DMS153 treated with DMSO at 0.1 percent for 48 hours (cell line): ENCODE data around the gene MACF1.

ENCODE experiments used
- DNase-seq: peaks from one replicate; lab custom pipeline; 2025; ENCODE audit not compliant: unreplicated experiment; lab: John Stamatoyannopoulos, UW

MACF1 gene

DNA sequence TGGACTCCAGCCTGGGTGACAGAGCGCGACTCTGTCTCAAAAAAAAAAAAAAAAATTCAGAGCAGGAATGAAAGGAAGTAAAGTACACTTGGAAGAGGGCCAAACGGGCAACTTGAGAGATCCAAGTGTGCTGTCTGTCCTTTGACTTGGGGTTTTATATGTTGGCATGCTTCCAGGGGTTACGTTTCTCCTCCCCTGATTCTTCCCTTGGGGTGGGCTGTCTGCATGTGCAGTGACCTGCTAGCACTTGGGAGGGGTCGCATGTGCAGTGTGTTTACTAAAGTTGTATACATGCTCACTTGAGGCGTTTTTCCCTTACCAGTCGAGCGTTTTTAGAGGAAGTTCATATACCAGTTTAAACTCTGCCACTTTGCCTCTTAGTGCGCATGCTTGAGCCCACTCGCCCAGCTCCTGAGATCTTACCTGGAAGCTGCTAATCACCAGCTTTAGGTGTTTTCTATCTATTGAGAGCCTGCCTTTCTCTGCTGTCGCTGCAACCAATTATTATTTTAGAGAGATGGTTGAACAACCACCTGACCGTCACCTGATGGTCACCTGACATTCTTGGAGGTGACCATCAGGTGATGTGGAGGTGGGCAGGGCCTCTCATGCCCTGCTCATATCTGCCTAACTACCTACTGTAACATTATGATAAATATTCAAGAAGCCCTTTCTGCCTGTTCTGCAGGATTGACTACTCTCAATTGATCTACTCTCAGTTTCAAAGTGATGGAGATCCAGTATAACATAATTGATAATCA is 140.1 kb downstream of the MACF1 start:
- DNase-seq = no peak

DNA sequence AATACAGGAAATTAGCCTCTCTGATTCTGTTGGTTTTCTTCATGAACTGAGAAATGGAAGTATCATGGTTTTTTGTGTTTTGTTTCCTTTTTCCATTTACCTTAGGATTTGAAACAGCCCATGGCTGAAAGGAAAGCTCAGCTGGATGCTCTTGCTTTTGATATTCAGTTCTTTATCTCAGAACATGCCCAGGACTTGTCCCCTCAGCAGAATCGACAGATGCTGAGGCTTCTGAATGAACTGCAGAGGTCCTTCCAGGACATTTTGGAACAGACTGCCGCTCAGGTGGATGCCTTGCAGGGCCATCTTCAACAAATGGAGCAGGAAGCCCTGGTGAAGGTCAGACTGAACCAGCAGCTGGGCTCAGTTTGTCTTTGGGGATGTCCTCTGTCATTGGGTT is 142.4 kb downstream of the MACF1 start:
- DNase-seq = no peak

DNA sequence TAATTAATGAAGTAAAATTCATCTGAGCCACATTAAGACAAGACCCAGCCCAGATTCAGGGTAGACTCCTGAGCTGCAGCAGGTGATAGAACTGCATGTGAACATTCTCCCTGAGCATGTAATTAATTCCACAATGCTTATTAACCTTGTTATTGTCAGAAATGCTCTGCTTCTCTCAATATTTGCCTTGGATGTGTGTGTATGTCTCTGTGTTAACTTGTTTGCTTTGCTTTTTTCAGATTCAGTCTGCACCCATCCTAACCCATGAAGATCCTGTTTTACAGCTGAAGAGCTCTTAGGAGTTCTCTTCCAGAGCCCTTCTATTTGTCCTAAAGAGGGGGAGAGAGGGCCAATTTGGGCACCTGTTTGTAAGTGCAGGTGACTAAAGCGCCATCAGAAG is 143.8 kb downstream of the MACF1 start:
- DNase-seq = no peak

DNA sequence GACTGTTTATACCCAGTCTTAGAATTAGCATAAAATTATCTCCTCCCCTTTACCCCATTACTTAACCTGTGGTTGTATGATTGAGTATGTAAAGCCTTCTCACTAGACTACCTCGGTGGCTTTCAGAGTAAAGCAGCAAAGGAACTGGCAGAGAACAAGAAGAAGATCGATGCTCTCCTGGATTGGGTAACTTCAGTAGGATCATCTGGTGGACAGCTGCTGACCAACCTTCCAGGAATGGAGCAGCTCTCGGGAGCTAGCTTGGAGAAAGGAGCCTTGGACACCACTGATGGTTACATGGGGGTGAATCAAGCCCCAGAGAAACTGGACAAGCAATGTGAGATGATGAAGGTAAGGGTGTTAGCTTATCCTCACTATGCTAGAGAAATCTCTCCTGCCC is 148.4 kb downstream of the MACF1 start:
- DNase-seq = no peak

DNA sequence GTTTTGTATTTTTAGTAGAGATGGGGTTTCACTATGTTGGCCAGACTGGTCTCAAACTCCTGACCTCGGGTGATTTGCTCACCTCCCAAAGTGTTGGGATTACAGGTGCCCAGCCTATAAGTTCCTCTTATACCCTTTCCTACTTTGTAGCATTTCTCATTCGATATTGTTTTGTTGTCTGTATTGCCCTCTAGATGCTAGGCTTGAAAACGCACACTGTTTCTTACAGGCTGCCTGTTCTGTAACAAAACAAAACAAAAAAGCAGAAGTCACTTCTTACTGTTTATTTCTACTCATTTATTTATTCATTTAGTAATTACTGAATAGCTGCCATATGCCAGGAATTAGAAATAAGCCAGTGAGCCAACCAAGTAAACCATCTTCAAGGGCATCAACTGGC is 150.1 kb downstream of the MACF1 start:
- DNase-seq = no peak

DNA sequence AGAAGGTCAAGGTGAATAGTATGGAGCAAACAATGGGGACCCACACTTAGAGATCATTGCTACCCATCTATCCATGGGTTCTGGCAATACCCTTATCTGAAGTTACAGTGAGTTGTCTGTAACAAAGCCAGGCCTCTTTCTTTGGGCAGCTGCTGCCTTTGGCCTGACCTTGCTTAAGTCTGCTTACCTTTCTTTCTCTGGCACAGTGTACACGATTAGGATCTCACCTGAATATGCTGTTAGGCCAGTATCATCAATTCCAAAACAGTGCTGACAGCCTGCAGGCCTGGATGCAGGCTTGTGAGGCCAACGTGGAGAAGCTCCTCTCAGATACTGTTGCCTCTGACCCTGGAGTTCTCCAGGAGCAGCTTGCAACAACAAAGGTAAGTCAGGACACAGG is 154.0 kb downstream of the MACF1 start:
- DNase-seq = no peak

DNA sequence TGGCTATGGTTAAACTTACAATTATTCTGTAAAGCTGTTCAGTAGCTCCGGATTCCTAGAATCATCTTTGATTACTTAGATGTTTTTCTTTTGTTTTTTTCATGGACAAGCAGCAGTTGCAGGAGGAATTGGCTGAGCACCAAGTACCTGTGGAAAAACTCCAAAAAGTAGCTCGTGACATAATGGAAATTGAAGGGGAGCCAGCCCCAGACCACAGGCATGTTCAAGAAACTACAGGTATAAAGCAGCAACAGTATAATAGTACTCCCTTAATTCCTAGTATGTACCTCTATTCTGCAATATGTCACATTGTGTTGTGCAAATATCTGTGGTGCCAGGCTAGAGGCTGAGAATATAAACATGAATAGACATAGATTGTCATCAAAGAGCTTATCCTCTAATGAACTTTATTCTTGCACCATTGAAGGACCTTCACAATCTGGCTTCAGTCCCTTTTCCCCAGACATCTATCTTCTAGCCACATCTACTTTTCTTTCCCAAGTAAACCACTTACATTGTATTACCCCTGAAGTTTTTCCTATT is 154.6 kb downstream of the MACF1 start:
- no peak for DNase-seq

DNA sequence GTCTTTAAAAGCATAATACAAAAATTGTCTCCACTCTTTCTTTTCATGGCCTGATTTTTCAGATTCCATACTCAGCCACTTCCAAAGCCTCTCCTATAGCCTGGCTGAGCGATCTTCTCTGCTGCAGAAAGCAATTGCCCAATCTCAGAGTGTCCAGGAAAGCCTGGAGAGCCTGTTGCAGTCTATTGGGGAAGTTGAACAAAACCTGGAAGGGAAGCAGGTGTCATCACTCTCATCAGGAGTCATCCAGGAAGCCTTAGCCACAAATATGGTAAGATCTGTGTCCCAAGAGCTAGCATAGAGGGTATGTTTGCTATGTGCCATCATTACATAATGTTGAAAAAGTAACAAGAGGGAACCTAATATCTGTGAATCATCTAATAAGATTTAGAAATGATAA is 156.2 kb downstream of the MACF1 start:
- DNase-seq = no peak

DNA sequence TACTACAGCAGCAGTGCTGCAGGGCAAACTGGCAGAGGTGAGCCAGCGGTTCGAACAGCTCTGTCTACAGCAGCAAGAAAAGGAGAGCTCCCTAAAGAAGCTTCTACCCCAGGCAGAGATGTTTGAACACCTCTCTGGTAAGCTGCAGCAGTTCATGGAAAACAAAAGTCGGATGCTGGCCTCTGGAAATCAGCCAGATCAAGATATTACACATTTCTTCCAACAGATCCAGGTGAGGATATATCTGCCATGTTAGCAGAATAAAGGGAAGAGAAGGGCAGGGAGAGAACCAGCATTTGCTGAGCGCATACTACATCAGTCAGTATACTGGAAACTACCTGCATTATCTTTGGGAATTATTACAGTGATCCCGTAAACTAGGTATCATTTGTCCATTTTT is 157.0 kb downstream of the MACF1 start:
- no peak for DNase-seq

DNA sequence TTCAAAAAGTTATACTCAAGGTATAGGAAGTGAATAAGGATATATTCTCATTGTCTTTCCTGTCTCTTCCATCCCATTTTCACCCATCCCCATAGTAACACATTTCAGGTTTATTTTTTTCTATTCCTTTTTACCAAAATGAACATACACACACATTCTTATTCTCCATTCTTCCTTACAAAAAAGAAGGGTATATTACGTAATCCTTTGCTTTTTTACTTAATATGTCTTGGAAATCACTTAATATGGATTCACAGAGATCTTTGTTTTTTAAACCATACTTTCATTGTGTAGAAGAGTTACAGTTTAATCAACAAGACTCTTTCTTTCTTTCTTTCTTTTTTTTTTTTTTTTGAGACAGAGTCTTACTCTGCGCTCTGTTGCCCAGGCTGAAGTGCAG is 158.8 kb downstream of the MACF1 start:
- no peak for DNase-seq

DNA sequence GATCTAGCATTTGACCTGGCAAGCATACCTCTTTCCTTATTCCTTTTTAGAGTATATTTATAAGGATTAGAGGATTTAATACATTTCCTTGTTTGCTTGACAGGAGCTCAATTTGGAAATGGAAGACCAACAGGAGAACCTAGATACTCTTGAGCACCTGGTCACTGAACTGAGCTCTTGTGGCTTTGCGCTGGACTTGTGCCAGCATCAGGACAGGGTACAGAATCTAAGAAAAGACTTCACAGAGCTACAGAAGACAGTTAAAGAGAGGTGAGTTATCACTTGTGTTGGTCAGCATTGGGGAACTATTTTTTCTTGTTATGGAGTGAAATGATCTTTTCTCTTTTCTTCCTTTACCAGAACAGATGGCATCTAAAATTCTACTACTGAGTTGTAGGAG is 163.6 kb downstream of the MACF1 start:
- no peak for DNase-seq

DNA sequence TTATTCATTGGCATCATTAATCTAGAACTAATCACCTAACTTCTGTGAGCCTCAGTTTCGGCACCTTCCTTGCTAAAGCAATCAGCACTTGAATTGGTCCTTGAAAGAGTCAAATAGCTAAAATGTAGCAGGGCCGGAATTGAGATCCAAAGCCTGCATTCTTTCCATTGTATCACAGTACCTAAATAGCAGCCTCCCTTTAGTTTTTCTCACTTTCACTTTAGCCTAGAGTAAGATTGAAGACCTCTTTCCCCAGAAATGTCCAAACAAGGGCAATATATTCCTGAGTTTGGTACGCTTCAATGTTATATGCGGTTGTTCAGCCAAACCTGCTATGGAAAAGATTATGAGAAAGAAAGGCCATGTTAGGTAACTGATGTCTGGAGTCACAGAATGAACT is 165.1 kb downstream of the MACF1 start:
- no peak for DNase-seq

DNA sequence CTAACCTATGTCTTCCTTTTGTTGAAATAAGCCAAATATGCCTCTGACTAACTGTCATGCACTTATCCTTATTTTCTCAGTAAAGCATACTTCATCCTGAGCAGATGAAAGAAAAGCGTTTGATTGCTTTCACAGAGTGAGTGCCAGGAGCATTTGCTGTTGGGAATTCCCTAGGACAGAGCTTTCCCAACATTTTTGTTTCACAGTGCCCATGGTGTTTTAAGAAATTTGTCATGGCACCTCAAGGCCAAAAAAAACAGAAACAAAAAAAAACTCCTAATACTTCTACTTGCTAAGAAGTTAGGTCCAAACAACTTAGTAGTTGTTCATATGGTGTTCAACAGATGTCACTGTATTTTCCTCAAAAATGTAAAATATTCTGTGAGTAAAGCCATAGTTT is 166.1 kb downstream of the MACF1 start:
- no peak for DNase-seq

DNA sequence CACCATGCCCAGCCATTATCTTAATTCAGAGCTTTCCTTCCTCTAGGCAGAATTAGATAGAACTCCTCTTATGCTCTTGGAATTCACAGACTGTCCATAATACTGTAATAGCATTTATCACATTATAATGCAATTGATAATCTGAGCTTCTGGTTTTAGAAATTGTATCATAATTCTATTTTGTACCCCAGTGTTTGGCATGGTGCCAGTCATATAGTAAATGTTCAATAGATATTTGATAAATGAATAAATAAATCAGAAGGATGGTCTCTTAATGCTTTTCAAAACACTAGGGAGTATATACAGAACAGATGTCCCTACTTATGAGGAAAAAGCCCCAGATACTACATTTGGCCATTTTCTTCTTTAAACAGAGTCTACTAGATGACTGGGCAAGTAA is 167.6 kb downstream of the MACF1 start:
- DNase-seq = no peak

DNA sequence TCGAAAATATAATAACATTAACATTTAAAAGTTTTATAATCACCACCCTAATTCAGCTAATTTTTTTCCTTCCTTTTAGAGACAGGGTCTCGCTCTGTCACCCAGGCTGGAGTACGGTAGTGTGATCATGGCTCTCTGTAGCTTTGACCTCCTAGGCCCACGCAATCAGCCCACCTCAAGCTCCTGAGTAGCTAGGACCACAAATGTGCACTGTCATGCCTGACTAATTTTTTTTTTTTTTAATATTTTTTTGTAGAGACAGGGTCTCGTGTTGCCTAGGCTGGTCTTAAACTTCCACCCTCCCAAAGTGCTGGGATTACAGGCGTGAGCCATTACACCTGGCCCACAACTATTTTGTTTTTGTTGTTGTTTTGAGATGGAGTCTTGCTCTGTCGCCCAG is 172.2 kb downstream of the MACF1 start:
- DNase-seq = no peak

DNA sequence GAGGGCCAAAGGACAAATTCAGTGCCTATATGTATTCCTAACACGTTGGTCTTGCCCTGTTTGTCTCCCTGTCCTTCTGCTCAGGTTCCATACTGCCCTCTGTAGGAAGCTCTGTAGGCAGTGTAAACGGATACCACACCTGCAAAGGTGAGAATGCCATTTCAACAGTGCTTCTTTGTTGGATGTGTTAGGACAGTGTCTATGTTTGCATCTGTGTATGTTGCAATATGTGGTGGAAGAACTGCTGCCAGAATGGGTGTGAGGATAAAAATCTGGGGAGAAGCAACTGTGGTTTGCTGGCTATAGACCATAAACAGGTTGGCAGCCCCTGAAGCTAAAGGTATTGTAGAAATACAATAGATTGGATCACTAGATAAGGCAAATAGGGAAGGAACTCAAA is 173.9 kb downstream of the MACF1 start:
- DNase-seq = peak; percentile 80

DNA sequence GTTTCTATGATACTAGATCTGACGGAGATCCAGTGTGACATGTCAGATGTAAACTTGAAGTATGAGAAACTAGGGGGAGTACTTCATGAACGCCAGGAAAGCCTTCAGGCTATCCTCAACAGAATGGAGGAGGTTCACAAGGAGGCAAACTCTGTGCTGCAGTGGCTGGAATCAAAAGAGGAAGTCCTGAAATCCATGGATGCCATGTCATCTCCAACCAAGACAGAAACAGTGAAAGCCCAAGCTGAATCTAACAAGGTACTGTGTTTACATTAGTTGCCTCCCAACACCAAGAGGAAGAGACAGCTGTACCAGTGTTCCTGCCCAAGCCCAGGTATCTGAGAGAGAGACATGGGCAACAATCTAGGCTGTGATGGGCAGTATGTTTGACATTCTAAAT is 174.7 kb downstream of the MACF1 start:
- no peak for DNase-seq

DNA sequence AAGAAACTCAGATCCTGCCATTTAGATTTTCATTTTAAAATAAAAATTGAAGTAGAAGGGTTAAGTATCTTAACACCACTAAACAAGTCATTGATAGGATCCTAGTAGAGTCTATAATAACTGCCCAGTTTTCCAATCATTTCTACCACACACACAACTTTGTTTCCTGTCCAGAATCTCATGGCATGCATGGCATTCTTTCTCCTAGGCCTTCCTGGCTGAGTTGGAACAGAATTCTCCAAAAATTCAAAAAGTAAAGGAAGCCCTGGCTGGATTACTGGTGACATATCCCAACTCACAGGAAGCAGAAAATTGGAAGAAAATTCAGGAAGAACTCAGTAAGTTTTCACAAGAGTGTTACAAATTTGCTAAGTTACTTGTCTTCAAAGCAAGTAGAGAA is 175.5 kb downstream of the MACF1 start:
- DNase-seq = no peak

DNA sequence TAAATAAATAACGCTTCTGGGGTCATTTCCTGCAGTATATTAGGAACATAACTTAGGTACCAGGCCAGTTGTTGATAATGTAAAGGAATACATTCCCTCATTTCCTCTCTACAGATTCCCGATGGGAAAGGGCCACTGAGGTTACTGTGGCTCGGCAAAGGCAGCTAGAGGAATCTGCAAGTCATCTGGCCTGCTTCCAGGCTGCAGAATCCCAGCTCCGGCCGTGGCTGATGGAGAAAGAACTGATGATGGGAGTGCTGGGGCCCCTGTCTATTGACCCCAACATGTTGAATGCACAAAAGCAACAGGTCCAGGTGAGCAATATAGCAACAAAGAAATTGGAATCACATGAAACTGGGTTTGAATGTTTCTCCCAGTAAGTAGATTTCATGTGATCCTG is 177.3 kb downstream of the MACF1 start:
- DNase-seq = no peak

DNA sequence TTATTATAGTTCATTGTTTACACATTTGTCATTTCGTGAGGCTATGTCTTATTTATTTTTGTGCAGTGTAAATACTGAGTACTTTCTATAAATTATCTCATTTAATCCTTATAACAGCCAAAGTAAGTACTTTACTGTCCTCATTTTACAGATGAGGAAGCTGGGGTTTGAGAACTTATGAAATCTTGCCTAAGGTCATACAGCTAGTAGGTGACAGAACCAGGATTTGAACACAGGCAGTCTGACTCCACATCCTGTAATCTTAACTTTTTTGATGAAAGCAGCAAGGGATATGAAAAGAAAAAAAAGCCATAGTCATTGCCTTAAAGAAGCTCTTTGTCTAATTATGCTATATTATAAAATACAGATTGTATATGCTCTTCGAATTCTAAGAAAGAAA is 179.8 kb downstream of the MACF1 start:
- no peak for DNase-seq

DNA sequence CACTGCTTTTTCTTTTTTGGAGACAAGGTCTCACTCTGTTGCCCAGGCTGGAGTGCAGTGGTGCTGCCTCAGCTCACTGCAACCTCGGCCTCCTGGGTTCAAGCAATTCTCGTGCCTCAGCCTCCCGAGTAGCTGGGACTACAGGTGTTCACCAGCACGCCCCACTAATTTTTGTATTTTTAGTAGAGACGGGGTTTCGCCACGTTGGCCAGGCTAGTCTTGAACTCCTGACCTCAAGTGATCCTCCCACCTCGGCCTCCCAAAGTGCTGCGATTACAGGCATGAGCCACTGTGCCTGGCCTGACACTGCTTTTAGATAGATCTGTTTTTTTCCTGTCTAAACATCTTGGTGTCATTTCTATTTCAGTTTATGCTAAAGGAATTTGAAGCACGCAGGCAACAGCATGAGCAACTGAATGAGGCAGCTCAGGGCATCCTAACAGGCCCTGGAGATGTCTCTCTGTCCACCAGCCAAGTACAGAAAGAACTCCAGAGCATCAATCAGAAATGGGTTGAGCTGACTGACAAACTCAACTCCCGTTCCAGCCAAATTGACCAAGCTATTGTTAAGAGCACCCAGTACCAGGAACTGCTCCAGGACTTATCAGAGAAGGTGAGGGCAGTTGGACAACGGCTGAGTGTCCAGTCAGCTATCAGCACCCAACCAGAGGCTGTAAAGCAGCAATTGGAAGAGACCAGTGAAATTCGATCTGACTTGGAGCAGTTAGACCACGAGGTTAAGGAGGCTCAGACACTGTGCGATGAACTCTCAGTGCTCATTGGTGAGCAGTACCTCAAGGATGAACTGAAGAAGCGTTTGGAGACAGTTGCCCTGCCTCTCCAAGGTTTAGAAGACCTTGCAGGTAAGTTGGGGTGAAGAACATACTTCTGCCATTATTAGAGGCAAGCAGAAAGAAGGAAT is 180.8 kb downstream of the MACF1 start:
- no peak for DNase-seq

DNA sequence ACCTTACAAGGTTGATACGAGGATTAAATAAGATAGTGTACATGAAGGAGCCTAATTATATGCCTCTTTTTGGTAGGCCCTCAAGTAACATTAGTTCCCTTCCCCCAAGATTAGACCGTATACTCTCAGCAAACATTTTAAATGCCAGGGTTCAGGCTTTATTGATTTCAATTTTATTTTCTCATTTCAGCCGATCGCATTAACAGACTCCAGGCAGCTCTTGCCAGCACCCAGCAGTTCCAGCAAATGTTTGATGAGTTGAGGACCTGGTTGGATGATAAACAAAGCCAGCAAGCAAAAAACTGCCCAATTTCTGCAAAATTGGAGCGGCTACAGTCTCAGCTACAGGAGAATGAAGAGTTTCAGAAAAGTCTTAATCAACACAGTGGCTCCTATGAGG is 182.5 kb downstream of the MACF1 start:
- no peak for DNase-seq
